ENCODE results near the gene AMPD1.

DNA sequence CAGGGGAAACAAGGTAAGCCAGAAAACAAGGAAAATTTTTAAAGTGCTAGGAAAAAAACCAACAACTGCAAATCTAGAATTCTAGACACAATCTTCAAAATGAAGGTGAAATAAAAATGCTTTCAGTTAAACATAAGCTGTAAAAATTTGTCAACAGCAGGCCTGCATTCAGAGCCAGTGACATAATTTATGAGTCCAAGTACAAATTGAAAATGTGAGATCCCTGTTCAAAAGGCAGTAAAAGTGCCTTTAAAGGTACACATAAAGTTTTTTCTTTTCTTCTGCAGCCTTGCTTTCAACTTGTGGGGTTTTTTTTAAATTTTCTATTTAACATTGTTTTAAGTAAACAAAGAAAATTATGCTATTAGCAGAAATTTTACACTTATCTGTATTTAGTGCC lies 62.9 kb downstream of the AMPD1 start:
- TF ChIP-seq, protein P1, sequence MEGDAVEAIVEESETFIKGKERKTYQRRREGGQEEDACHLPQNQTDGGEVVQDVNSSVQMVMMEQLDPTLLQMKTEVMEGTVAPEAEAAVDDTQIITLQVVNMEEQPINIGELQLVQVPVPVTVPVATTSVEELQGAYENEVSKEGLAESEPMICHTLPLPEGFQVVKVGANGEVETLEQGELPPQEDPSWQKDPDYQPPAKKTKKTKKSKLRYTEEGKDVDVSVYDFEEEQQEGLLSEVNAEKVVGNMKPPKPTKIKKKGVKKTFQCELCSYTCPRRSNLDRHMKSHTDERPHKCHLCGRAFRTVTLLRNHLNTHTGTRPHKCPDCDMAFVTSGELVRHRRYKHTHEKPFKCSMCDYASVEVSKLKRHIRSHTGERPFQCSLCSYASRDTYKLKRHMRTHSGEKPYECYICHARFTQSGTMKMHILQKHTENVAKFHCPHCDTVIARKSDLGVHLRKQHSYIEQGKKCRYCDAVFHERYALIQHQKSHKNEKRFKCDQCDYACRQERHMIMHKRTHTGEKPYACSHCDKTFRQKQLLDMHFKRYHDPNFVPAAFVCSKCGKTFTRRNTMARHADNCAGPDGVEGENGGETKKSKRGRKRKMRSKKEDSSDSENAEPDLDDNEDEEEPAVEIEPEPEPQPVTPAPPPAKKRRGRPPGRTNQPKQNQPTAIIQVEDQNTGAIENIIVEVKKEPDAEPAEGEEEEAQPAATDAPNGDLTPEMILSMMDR (IDR thresholded peaks at IDR 0.05; ENCODE audit: insufficient read depth, low read length, poor library complexity, severe bottlenecking): no peak
- TF ChIP-seq EZH2phosphoT487 (conservative IDR thresholded peaks at IDR 0.05; ENCODE audit: low read length): no peak

All from SU-DHL-6 (cell line).